SK-N-SH (cell line): ENCODE data around the gene RAG2. TPM values are rescaled to one million over a fixed set of nuclear protein-coding genes. Genes with fewer than 3 reads are reported as not detected.

ENCODE experiments used
- CTCF ChIA-PET: fragments of 300-600, 350-600 bp; formaldehyde crosslinking; extraction: SDS; loops from one replicate; lab custom pipeline; 2021; lab: Yijun Ruan, JAX
- POLR2A ChIA-PET: fragments of 350-600 bp; sonication (Branson Sonifier 250); formaldehyde crosslinking; extraction: SDS; loops from one replicate; lab custom pipeline; 2020; ENCODE audit warnings: antibody characterized with exemption, inconsistent platforms; lab: Yijun Ruan, JAX
- DNase-seq: peaks from one replicate; pipeline ENCODE4 v3.0.0; 2012
- H2AFZ ChIP-seq: fragments of 200-600 bp; sonication (generic); 2 replicates; pipeline ENCODE4 v1.8.1; 2016; ENCODE audit warnings: antibody characterized with exemption, mild to moderate bottlenecking, low read depth
- H3F3A ChIP-seq: fragments of 200-600 bp; sonication (generic); replicated peaks from 2 replicates; pipeline ENCODE3; 2016; ENCODE audit warnings: antibody characterized with exemption, mild to moderate bottlenecking; ENCODE audit not compliant: insufficient read depth
- H3K27ac ChIP-seq, 2 experiments: fragments of 200-500 bp in 1 of 2; fragments of 200-600 bp in 1 of 2; sonication (Bioruptor generic) in 1 of 2; sonication (generic), shearing (Covaris generic) in 1 of 2; 2 replicates each; pipeline versions ENCODE4 v1.5.1 to v1.6.1; 2014 to 2016; ENCODE audit warnings: low read depth in 2 of 2, inconsistent platforms in 1 of 2, low read length in 1 of 2, mild to moderate bottlenecking in 1 of 2, mixed read lengths in 1 of 2
- H3K27me3 ChIP-seq: fragments of 200-600 bp; sonication (generic), shearing (Covaris generic); 2 replicates; pipeline ENCODE4 v1.6.1; 2016; ENCODE audit warnings: mixed run types; ENCODE audit not compliant: insufficient read depth
- H3K36me3 ChIP-seq, 2 experiments: fragments of 200-500 bp in 1 of 2; fragments of 200-600 bp in 1 of 2; sonication (Bioruptor generic) in 1 of 2; sonication (generic) in 1 of 2; replicated peaks in 1 of 2; 2 replicates each; pipeline versions ENCODE3 to v1.5.1; 2014 to 2016; ENCODE audit warnings: low read length in 1 of 2, mild to moderate bottlenecking in 1 of 2; ENCODE audit not compliant: insufficient read depth in 2 of 2, control insufficient read depth in 1 of 2
- H3K4me1 ChIP-seq, 2 experiments: fragments of 200-500 bp in 1 of 2; fragments of 200-600 bp in 1 of 2; sonication (Bioruptor generic) in 1 of 2; sonication (generic), shearing (Covaris generic) in 1 of 2; 2 replicates each; pipeline versions ENCODE4 v1.5.1 to v1.6.1; 2014 to 2016; ENCODE audit warnings: low read depth in 1 of 2, low read length in 1 of 2, mixed run types in 1 of 2; ENCODE audit not compliant: insufficient read depth in 2 of 2, control insufficient read depth in 1 of 2
- H3K4me2 ChIP-seq: fragments of 200-600 bp; sonication (generic), shearing (Covaris generic); 2 replicates; pipeline ENCODE4 v1.6.1; 2017; ENCODE audit warnings: mixed run types
- H3K4me3 ChIP-seq, 2 experiments: fragments of 200-500 bp in 1 of 2; fragments of 200-600 bp in 1 of 2; sonication (Bioruptor generic) in 1 of 2; sonication (generic), shearing (Covaris generic) in 1 of 2; 2 replicates each; pipeline versions ENCODE4 v1.5.1 to v1.8.1; 2014 to 2016; ENCODE audit warnings: low read depth in 2 of 2, inconsistent platforms in 1 of 2, low read length in 1 of 2, mild to moderate bottlenecking in 1 of 2, mixed read lengths in 1 of 2, moderate library complexity in 1 of 2
- H3K79me2 ChIP-seq: fragments of 200-600 bp; sonication (generic); 2 replicates; pipeline ENCODE4 v1.8.1; 2017; ENCODE audit warnings: mild to moderate bottlenecking; ENCODE audit not compliant: insufficient read depth
- H3K9ac ChIP-seq: fragments of 200-600 bp; sonication (generic); 2 replicates; pipeline ENCODE4 v1.6.1; 2017; ENCODE audit warnings: mixed run types
- H3K9me2 ChIP-seq: fragments of 200-600 bp; sonication (generic); 2 replicates; pipeline ENCODE4 v1.6.1; 2017; ENCODE audit warnings: mixed run types
- H3K9me3 ChIP-seq: fragments of 200-600 bp; sonication (generic); 2 replicates; pipeline ENCODE4 v1.6.1; 2017; ENCODE audit warnings: mixed run types, mild to moderate bottlenecking, moderate library complexity
- H4K20me1 ChIP-seq: fragments of 200-600 bp; sonication (generic); 2 replicates; pipeline ENCODE4 v1.6.1; 2017; ENCODE audit warnings: mild to moderate bottlenecking, mixed run types; ENCODE audit not compliant: insufficient read depth
- FOSL2 ChIP-seq: IDR thresholded peaks from 2 replicates; pipeline ENCODE4 v1.4.0; 2012; ENCODE audit warnings: low read depth, mild to moderate bottlenecking, moderate library complexity, borderline replicate concordance
- FOXM1 ChIP-seq: IDR thresholded peaks from 2 replicates; pipeline ENCODE4 v1.4.0; 2012; ENCODE audit warnings: low read depth, mild to moderate bottlenecking
- GATA2 ChIP-seq: sonication (generic); formaldehyde crosslinking; IDR thresholded peaks from 2 replicates; pipeline ENCODE4 v1.5.0; 2020; ENCODE audit warnings: mild to moderate bottlenecking, missing genetic modification reagents
- JUND ChIP-seq: IDR thresholded peaks from 2 replicates; pipeline ENCODE4 v1.4.0; 2012
- MEF2A ChIP-seq: IDR thresholded peaks from 2 replicates; pipeline ENCODE4 v1.4.0; 2012; ENCODE audit warnings: low read depth, borderline replicate concordance
- MXI1 ChIP-seq: IDR thresholded peaks from 2 replicates; pipeline ENCODE4 v1.6.1; 2012; ENCODE audit warnings: mild to moderate bottlenecking, low read depth, low read length, improper control_type of control experiment
- NRF1 ChIP-seq: IDR thresholded peaks from 2 replicates; pipeline ENCODE4 v1.6.1; 2012; ENCODE audit warnings: low read depth, mild to moderate bottlenecking, low read length
- TAF1 ChIP-seq: IDR thresholded peaks from 2 replicates; pipeline ENCODE4 v1.6.1; 2012; ENCODE audit warnings: low read depth, mild to moderate bottlenecking, low read length, moderate library complexity, borderline replicate concordance
- WGBS: methylation state at CpG from one replicate; pipeline ENCODE4 v1.1.6; 2017; ENCODE audit warnings: low lambda C conversion rate; 5-methylcytosine and 5-hydroxymethylcytosine counted together
- polyA plus RNA-seq, 3 experiments: library from polyadenylated mRNA; depleted of rRNA; stranded (reverse); fragments of >200 nt; gene quantifications; 2 replicates each; pipeline ENCODE4 v1.2.3, GENCODE V29; 2012
- TF ChIP-seq, protein P1 (sequence below): fragments of 200-600 bp; sonication (generic); IDR thresholded peaks from 2 replicates; pipeline ENCODE4 v1.6.1; 2017; ENCODE audit warnings: antibody characterized with exemption, mild to moderate bottlenecking, moderate library complexity
- TF ChIP-seq, protein P2 (sequence below): IDR thresholded peaks from 2 replicates; pipeline ENCODE4 v1.6.1; 2012; ENCODE audit warnings: mild to moderate bottlenecking, low read depth, low read length, moderate library complexity
- TF ChIP-seq, protein P3 (sequence below): IDR thresholded peaks from 2 replicates; pipeline ENCODE4; 2012
- TF ChIP-seq, protein P4 (sequence below): IDR thresholded peaks from 2 replicates; pipeline ENCODE4 v1.4.0; 2012; ENCODE audit warnings: low read depth

Gene RAG2
- polyA plus RNA-seq, 1 of the 3 experiments (the other 2 are of a cell fraction) = 0.15 TPM

DNA sequence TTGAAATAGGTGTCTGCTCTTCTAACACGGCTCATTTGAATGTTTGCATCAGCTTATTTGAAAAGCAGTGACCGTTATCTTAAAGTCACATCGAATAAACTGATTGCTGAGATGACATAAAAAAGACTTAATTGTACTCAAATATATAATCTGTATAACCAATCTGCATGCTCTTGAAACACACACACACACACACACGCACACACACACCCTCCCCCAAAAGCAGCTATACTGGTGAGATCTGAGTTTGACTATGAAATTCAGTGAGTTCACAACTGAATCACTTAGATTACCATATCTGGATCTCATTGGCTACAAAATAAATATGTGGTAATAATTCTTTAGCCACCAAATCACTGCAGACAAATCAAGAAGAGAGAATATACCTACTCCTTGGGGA lies 7.5 kb downstream of the RAG2 start:
- Histone ChIP-seq H3K4me3 (no peak overlapping the region), H3F3A (no peaks in the 10 kb centered on the region), H3K4me1 (peaks cover 3 to 11% of the 10 kb centered on the region in 2 experiments; a peak in 3 of 4 replicates), H3K9me3 (no peaks in the 10 kb centered on the region), H3K36me3 (no peaks in the 10 kb centered on the region), H3K27ac (peak overlapping the region in 1 of 2 experiments; percentile 73; a peak in 2 of 4 replicates), H3K27me3 (no peaks in the 10 kb centered on the region), H3K9me2 (no peaks in the 10 kb centered on the region), H3K9ac (no peak overlapping the region), H4K20me1 (no peaks in the 10 kb centered on the region), H2AFZ (no peak overlapping the region), H3K4me2 (no peak overlapping the region), H3K79me2 (no peaks in the 10 kb centered on the region)
- 16% methylated on average over 4 of the region's 4 CpGs for WGBS
- DNase-seq = no peak
- TF ChIP-seq, protein P1, sequence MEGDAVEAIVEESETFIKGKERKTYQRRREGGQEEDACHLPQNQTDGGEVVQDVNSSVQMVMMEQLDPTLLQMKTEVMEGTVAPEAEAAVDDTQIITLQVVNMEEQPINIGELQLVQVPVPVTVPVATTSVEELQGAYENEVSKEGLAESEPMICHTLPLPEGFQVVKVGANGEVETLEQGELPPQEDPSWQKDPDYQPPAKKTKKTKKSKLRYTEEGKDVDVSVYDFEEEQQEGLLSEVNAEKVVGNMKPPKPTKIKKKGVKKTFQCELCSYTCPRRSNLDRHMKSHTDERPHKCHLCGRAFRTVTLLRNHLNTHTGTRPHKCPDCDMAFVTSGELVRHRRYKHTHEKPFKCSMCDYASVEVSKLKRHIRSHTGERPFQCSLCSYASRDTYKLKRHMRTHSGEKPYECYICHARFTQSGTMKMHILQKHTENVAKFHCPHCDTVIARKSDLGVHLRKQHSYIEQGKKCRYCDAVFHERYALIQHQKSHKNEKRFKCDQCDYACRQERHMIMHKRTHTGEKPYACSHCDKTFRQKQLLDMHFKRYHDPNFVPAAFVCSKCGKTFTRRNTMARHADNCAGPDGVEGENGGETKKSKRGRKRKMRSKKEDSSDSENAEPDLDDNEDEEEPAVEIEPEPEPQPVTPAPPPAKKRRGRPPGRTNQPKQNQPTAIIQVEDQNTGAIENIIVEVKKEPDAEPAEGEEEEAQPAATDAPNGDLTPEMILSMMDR = no peak
- TF ChIP-seq, protein P2, sequence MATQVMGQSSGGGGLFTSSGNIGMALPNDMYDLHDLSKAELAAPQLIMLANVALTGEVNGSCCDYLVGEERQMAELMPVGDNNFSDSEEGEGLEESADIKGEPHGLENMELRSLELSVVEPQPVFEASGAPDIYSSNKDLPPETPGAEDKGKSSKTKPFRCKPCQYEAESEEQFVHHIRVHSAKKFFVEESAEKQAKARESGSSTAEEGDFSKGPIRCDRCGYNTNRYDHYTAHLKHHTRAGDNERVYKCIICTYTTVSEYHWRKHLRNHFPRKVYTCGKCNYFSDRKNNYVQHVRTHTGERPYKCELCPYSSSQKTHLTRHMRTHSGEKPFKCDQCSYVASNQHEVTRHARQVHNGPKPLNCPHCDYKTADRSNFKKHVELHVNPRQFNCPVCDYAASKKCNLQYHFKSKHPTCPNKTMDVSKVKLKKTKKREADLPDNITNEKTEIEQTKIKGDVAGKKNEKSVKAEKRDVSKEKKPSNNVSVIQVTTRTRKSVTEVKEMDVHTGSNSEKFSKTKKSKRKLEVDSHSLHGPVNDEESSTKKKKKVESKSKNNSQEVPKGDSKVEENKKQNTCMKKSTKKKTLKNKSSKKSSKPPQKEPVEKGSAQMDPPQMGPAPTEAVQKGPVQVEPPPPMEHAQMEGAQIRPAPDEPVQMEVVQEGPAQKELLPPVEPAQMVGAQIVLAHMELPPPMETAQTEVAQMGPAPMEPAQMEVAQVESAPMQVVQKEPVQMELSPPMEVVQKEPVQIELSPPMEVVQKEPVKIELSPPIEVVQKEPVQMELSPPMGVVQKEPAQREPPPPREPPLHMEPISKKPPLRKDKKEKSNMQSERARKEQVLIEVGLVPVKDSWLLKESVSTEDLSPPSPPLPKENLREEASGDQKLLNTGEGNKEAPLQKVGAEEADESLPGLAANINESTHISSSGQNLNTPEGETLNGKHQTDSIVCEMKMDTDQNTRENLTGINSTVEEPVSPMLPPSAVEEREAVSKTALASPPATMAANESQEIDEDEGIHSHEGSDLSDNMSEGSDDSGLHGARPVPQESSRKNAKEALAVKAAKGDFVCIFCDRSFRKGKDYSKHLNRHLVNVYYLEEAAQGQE = no peak
- peak; percentile 75; the same call in 1 of the 2 replicates for TF ChIP-seq GATA2 (CRISPR knock-in tag)
- CTCF ChIA-PET = interaction anchor here (0.7 to 1.7 kb wide), 4 partner anchors 13 to 98 kb away, joined by 3 to 6 read pairs (median 4); no protein-coding TSS in a partner anchor
- POLR2A ChIA-PET = interaction anchor here (1.7 kb wide), 1 partner anchor 26 kb away, joined by 6 read pairs; no protein-coding TSS in a partner anchor

DNA sequence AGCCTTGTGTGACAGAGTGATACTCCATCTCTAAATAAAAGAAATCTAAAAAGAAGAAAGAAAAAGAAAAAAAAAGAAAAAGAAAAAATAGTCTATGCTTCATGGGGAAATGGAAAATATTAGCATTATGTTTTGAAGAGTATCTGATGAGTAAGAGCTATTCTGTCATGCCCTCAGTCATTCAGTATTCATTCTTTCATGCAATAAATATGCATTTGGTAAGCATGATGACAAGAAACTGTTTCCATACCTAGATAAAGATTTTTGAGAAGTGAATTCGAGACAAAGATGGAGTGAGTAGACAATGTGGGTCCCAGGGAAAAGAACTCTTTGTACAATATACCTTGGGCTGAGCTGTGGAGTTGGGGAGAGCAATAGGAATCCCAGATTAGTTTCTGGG lies 9.9 kb downstream of the RAG2 start:
- H2AFZ ChIP-seq = no peak overlapping the region
- DNase-seq = no peak
- no peaks in the 10 kb centered on the region for H3K9me3 ChIP-seq
- no peaks in the 10 kb centered on the region for H3F3A ChIP-seq
- H3K79me2 ChIP-seq = no peaks in the 10 kb centered on the region
- H3K27me3 ChIP-seq = no peaks in the 10 kb centered on the region
- H3K27ac ChIP-seq = peak overlapping the region in 1 of 2 experiments; percentile 80; a peak in 2 of 4 replicates
- CTCF ChIA-PET = interaction anchor here (1.0 to 2.7 kb wide), 5 partner anchors 23 to 160 kb away, joined by 3 to 13 read pairs (median 4); no protein-coding TSS in a partner anchor
- H4K20me1 ChIP-seq = no peaks in the 10 kb centered on the region
- POLR2A ChIA-PET = interaction anchor here (1.4 kb wide), 1 partner anchor 23 kb away, joined by 3 read pairs; no protein-coding TSS in a partner anchor
- H3K4me1 ChIP-seq = peaks cover 0 to 4% of the 10 kb centered on the region in 2 experiments; a peak in 2 of 4 replicates
- no peak overlapping the region for H3K4me3 ChIP-seq
- H3K9ac ChIP-seq = no peak overlapping the region
- H3K9me2 ChIP-seq = no peaks in the 10 kb centered on the region
- H3K4me2 ChIP-seq = no peak overlapping the region
- H3K36me3 ChIP-seq = no peaks in the 10 kb centered on the region
- WGBS = 7% methylated on average over 1 of the region's 1 CpG
- TF ChIP-seq MXI1 (no peak), FOSL2 (0 out of 2 replicates have a peak, but pooled peaks have one; percentile 5), FOXM1 (no peak), JUND (0 out of 2 replicates have a peak, but pooled peaks have one; percentile 4), TAF1 (no peak), MEF2A (no peak), NRF1 (no peak)
- TF ChIP-seq, protein P1 = no peak
- TF ChIP-seq, protein P3, sequence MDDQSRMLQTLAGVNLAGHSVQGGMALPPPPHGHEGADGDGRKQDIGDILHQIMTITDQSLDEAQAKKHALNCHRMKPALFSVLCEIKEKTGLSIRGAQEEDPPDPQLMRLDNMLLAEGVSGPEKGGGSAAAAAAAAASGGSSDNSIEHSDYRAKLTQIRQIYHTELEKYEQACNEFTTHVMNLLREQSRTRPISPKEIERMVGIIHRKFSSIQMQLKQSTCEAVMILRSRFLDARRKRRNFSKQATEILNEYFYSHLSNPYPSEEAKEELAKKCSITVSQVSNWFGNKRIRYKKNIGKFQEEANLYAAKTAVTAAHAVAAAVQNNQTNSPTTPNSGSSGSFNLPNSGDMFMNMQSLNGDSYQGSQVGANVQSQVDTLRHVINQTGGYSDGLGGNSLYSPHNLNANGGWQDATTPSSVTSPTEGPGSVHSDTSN = 0 out of 2 replicates have a peak, but pooled peaks have one; percentile 18
- TF ChIP-seq, protein P4, sequence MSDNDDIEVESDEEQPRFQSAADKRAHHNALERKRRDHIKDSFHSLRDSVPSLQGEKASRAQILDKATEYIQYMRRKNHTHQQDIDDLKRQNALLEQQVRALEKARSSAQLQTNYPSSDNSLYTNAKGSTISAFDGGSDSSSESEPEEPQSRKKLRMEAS = no peak
